Stomach (tissue), 4 donors: ENCODE results near the gene ZFYVE26.

Source experiments
- CTCF ChIP-seq, 7 experiments: fragments of 450-650 bp in 4 of 7; fragments of 200-600 bp in 3 of 7; sonication (generic) in 3 of 7; IDR thresholded peaks; one replicate each; pipeline ENCODE4 v1.5.1; 2016 to 2019; ENCODE audit warnings: antibody characterized with exemption in 7 of 7, control low read depth in 2 of 7, mild to moderate bottlenecking in 1 of 7
- EP300 ChIP-seq: sonication (generic); formaldehyde crosslinking; IDR thresholded peaks from one replicate; pipeline ENCODE4 v1.6.1; 2017; ENCODE audit warnings: antibody characterized with exemption
- POLR2A ChIP-seq, 4 donors: fragments of 450-650 bp; IDR thresholded peaks; one replicate each; pipeline ENCODE4 v1.6.1; 2016; ENCODE audit warnings: antibody characterized with exemption in 4 of 4, control low read depth in 2 of 4, mild to moderate bottlenecking in 1 of 4, moderate library complexity in 1 of 4
- POLR2AphosphoS5 ChIP-seq, 3 donors: sonication (generic); formaldehyde crosslinking; IDR thresholded peaks; one replicate each; pipeline ENCODE4 v1.6.1; 2016; ENCODE audit warnings: antibody characterized with exemption in 3 of 3

DNA sequence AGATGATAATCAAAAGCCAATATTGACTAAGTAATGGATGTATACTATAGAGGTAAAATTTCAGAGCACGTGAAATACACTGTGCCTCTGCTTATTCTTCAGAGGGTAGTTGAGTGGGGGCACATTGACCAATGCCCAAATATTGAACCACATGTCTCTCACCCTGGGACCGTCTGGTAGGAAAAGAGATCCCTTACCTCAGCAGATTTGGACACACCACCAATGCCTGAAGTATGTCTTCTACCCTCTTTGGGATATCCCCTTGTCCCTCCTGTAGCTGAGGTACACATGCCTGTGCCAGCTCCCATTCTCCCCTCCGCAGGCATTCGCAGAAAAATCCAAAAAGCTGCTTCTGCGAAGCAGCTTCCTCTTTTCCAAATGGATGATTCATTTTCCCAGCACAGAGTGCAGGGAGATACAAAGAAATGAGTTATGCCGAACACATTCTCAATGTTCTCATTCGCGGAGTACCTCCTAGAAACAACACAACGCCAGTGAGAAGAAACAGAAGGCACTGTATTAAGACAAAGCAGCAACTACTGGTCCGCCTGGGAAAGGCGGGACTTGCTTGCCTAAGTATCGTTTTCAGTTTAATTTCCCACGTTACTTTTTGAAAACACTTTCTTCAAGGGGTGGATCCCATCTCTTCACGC lies 691 bp downstream of the ZFYVE26 start:
- no peak for TF ChIP-seq CTCF (IDR thresholded peaks at IDR 0.05)
- no peak for TF ChIP-seq POLR2A (IDR thresholded peaks at IDR 0.05)
- no peak for TF ChIP-seq POLR2AphosphoS5 (IDR thresholded peaks at IDR 0.05)
- TF ChIP-seq EP300 = no peak
